ENCODE measurements around the gene EP400. TPM values are rescaled to one million over a fixed set of nuclear protein-coding genes. Genes with fewer than 3 reads are reported as not detected.

EP400 gene
- total RNA-seq, 1 donor: 14.7 TPM

- no peak for DNase-seq (ENCODE audit: low read depth)
- no peak overlapping the region for H3K4me3 ChIP-seq (ENCODE audit: low read depth, low read length)
- no peak for TF ChIP-seq CTCF (IDR thresholded peaks at IDR 0.05; ENCODE audit: insufficient read depth, low read length)
Measured at GRCh38 chr12:132065609-132066344, 116.0 kb downstream of the EP400 start.

DNA sequence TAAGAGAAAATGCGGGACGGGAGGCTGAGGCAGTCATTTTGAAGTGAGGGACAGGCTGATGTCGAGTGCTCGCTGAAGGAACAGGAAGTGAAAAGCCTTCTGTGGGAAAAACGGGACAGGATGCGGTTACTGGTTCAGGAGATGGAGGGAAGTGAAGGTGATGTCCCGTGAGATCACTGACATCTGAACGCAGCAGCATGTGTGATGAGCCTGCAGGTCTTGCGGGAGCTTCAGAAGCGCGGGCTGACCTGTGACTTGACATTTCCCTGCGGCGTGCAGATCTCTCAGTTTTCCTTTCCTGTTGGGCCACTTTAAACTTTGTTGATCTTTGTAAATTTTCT, 116.6 kb downstream of the EP400 start:
- TF ChIP-seq CTCF (IDR thresholded peaks at IDR 0.05; ENCODE audit: insufficient read depth, low read length): no peak
- no peak overlapping the region for H3K4me3 ChIP-seq (ENCODE audit: low read depth, low read length)
- no peak for DNase-seq (ENCODE audit: low read depth)

DNA sequence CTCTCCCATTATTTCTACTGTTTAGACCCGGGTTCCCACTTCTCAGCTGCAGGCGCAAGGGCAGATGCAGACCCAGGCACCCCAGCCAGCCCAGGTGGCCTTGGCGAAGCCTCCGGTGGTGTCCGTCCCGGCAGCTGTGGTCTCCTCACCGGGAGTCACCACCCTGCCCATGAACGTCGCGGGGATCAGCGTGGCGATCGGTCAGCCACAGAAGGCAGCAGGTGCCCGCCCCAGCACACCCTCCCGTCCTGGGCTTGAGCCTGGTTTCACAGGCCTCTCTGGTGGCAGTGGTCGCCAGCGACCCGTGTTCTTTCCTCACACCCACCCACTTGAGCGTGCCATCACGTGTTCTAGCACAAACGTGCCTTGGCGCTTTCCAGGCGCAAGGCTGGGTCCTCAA, 117.0 kb downstream of the EP400 start:
- H3K4me3 ChIP-seq (ENCODE audit: low read depth, low read length): no peak overlapping the region
- no peak for DNase-seq (ENCODE audit: low read depth)
- TF ChIP-seq CTCF (IDR thresholded peaks at IDR 0.05; ENCODE audit: insufficient read depth, low read length): no peak

GRCh38 chr12:132067182-132067581, 117.4 kb downstream of the EP400 start:
- DNase-seq (ENCODE audit: low read depth): no peak
- H3K4me3 ChIP-seq (ENCODE audit: low read depth, low read length): no peak overlapping the region
- no peak for TF ChIP-seq CTCF (IDR thresholded peaks at IDR 0.05; ENCODE audit: insufficient read depth, low read length)

DNA sequence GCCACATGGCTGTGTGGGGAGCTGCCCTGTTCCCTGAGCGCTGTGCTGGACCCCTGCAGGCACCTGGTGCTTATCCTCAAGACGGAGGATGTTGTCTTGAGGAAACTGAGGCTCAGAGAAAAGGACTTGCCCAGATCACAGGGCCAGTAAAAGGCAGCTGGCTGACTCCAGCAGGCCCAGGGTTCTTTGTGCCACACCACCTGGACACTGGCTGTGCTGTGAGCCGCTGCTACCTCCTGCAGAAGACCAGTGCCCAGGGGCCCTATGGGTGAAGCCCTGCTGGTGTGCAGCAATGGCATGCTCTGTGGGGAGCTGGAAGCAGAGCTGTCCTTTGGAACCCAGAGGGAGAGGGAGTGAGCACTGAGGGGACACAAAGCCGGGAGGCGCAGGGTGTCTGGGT, 118.5 kb downstream of the EP400 start:
- H3K4me3 ChIP-seq (ENCODE audit: low read depth, low read length): no peak overlapping the region
- DNase-seq (ENCODE audit: low read depth): no peak
- no peak for TF ChIP-seq CTCF (IDR thresholded peaks at IDR 0.05; ENCODE audit: insufficient read depth, low read length)

DNA sequence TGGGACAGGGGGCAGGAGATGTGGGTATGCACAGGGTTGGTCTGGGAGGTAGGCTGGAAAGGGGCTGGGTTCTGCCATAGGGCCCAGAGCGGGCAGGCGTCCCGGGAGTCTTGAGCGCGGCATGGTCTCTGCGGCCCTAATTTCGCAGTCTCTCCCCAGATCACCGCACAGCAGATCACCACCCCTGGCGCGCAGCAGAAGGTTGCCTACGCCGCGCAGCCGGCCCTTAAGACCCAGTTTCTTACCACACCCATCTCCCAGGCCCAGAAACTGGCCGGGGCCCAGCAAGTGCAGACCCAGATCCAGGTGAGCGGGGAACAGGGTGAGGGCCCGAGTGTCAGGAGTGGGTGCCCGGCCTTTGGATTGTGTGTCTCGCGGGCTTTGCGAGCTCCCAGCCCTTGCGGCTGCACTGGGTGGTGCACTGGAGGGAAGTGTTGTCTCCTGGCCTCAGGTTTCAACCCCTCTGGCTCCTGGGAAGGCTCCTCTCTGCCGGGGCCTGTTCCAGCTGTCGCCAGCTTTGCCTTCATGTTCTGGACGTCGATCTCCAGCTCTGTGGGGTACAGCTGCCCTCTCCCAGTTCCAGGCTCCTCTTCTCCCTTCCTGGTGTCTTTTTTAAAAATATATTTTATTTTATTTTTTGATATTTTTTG, 119.7 kb downstream of the EP400 start:
- TF ChIP-seq CTCF (IDR thresholded peaks at IDR 0.05; ENCODE audit: insufficient read depth, low read length): no peak
- no peak for DNase-seq (ENCODE audit: low read depth)
- H3K4me3 ChIP-seq (ENCODE audit: low read depth, low read length): no peak overlapping the region
